ENCODE data around the gene LRRC14B.
"Not testable (repeated sequence)": the region's sequence is repeated elsewhere in the genome, so short reads cannot be mapped to it uniquely, and the experiment has no call there.

Gene LRRC14B

DNA sequence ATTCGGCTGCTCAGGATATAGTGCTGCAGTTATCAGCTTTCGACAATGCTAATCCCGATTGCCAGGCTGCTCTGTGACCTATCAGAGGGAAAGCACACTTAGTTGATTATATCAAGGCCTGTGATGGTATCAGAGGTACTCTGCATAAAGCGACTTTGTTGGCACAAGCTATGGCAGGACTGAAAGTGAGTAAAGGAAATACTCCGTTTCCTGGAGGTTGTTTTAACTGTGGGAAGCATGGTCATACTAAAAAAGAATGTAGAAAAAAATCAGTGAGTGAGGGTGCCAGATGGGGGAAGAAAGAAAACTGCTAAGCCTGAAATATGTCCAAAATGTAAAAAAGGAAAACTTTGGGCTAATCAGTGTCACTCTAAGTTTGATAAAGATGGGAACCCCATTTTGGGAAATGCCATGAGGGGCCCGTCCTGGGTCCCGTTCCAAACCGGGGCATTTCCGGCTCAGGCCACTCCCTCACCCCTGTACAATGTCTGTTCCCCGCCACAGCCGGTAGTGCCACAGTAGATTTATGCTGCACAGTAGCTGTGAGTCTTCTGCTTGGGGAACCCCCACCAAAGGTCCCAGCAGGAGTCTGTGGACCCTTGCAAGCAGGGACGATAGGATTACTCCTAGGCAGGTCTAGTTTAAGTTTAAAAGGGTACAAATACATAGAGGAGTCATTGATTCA lies 52.5 kb downstream of the LRRC14B start:
- DNase-seq = not testable (repeated sequence)

DNA sequence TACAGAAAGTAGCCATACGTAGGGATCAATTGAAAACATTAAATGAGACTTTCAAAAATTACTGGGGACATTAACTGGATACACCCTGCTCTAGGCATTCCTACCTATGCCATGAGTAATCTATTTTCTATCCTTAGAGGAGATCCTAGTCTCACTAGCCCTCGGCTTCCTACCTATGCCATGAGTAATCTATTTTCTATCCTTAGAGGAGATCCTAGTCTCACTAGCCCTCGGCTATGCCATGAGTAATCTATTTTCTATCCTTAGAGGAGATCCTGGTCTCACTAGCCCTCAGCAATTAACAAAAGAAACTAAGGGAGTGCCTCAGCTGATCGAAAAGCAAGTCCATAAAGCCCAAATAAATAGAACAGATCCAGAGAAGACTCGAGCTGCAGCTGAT lies 54.4 kb downstream of the LRRC14B start:
- not testable (repeated sequence) for DNase-seq

All from DMS79 (cell line).